Neural cell (in vitro differentiated cells): Measurements from ENCODE around the gene MPO. TPM values are rescaled to one million over a fixed set of nuclear protein-coding genes. Genes with fewer than 3 reads are reported as not detected.

Experiments used
- H2AFZ ChIP-seq: fragments of 200-600, 300-800 bp; sonication (generic), shearing (Covaris generic); 2 replicates; pipeline ENCODE4 v1.6.0; 2014; ENCODE audit warnings: low read depth, mild to moderate bottlenecking, antibody characterized with exemption, low read length, moderate library complexity
- H3F3A ChIP-seq: fragments of 200-600 bp; shearing (Covaris generic); 2 replicates; pipeline ENCODE4 v1.6.1; 2016; ENCODE audit warnings: mild to moderate bottlenecking, moderate library complexity, mixed read lengths, antibody characterized with exemption, low read length; ENCODE audit not compliant: insufficient read depth, poor library complexity, severe bottlenecking
- H3K27ac ChIP-seq: fragments of 200-600, 300-800 bp; sonication (generic), shearing (Covaris generic); 2 replicates; pipeline ENCODE4 v1.5.1; 2014; ENCODE audit warnings: mild to moderate bottlenecking, low read length, moderate library complexity
- H3K27me3 ChIP-seq: fragments of 300-800, 200-600 bp; sonication (generic), shearing (Covaris generic); 2 replicates; pipeline ENCODE4 v1.6.0; 2014; ENCODE audit warnings: mild to moderate bottlenecking, low read depth, low read length, moderate library complexity; ENCODE audit not compliant: insufficient read depth
- H3K36me3 ChIP-seq: fragments of 300-800, 200-600 bp; sonication (generic), shearing (Covaris generic); 2 replicates; pipeline ENCODE4 v1.5.1; 2014; ENCODE audit warnings: mild to moderate bottlenecking, antibody characterized with exemption, low read length, moderate library complexity; ENCODE audit not compliant: insufficient read depth
- H3K4me2 ChIP-seq: fragments of 300-800, 200-600 bp; sonication (generic), shearing (Covaris generic); 2 replicates; pipeline ENCODE4 v1.6.0; 2014; ENCODE audit warnings: mild to moderate bottlenecking, low read length
- H3K4me3 ChIP-seq: fragments of 300-800, 200-600 bp; sonication (generic), shearing (Covaris generic); 2 replicates; pipeline ENCODE4 v1.5.1; 2014; ENCODE audit warnings: mild to moderate bottlenecking, low read length, moderate library complexity
- H3K79me2 ChIP-seq: fragments of 200-600 bp; shearing (Covaris generic); replicated peaks from 2 replicates; pipeline ENCODE4 v1.6.0; 2014; ENCODE audit warnings: mild to moderate bottlenecking, low read length, moderate library complexity; ENCODE audit not compliant: insufficient read depth
- H3K9ac ChIP-seq: fragments of 300-800, 200-600 bp; sonication (generic), shearing (Covaris generic); 2 replicates; pipeline ENCODE4 v1.6.1; 2016; ENCODE audit warnings: mild to moderate bottlenecking, low read length, mixed read lengths
- H3K9me2 ChIP-seq: fragments of 200-600 bp; shearing (Covaris generic); 2 replicates; pipeline ENCODE4 v1.6.1; 2016; ENCODE audit warnings: mild to moderate bottlenecking, low read length, mixed read lengths; ENCODE audit not compliant: insufficient read depth
- H3K9me3 ChIP-seq: fragments of 200-600, 300-800 bp; sonication (generic), shearing (Covaris generic); 2 replicates; pipeline ENCODE4 v1.6.1; 2016; ENCODE audit warnings: mild to moderate bottlenecking, mixed run types, low read length, moderate library complexity, mixed read lengths
- H4K20me1 ChIP-seq: fragments of 200-600 bp; shearing (Covaris generic); 2 replicates; pipeline ENCODE4 v1.6.1; 2016; ENCODE audit warnings: mild to moderate bottlenecking, mixed run types; ENCODE audit not compliant: insufficient read depth
- CTCF ChIP-seq: fragments of 450-650 bp; IDR thresholded peaks from 2 replicates; pipeline ENCODE4 v1.5.1; 2014; ENCODE audit warnings: antibody characterized with exemption, mild to moderate bottlenecking, moderate library complexity; ENCODE audit not compliant: poor library complexity, severe bottlenecking
- EP300 ChIP-seq: fragments of 450-650 bp; conservative IDR thresholded peaks from 2 replicates; pipeline ENCODE4 v1.6.1; 2014; ENCODE audit warnings: antibody characterized with exemption, mild to moderate bottlenecking, moderate library complexity; ENCODE audit not compliant: poor library complexity, severe bottlenecking
- EZH2 ChIP-seq: fragments of 200-600, 300-800 bp; shearing (Covaris generic), sonication (generic); IDR thresholded peaks from 2 replicates; pipeline ENCODE4 v1.6.1; 2014; ENCODE audit warnings: antibody characterized with exemption, low read length, borderline replicate concordance, mild to moderate bottlenecking; ENCODE audit not compliant: insufficient read depth, poor library complexity, severe bottlenecking
- MXI1 ChIP-seq: fragments of 450-650 bp; conservative IDR thresholded peaks from 2 replicates; pipeline ENCODE4 v1.6.1; 2014; ENCODE audit warnings: antibody characterized with exemption, mild to moderate bottlenecking; ENCODE audit not compliant: poor library complexity, severe bottlenecking
- POLR2AphosphoS5 ChIP-seq: IDR thresholded peaks from 2 replicates; pipeline ENCODE4 v1.6.1; 2012
- RAD21 ChIP-seq: fragments of 450-650 bp; conservative IDR thresholded peaks from 2 replicates; pipeline ENCODE4 v1.6.1; 2014; ENCODE audit warnings: antibody characterized with exemption, mild to moderate bottlenecking, moderate library complexity
- REST ChIP-seq: IDR thresholded peaks from 2 replicates; pipeline ENCODE4 v1.6.1; 2012; ENCODE audit warnings: borderline replicate concordance
- SMC3 ChIP-seq: fragments of 450-650 bp; conservative IDR thresholded peaks from 2 replicates; pipeline ENCODE4 v1.6.1; 2014; ENCODE audit warnings: antibody characterized with exemption, mild to moderate bottlenecking, moderate library complexity; ENCODE audit not compliant: poor library complexity
- TAF1 ChIP-seq: IDR thresholded peaks from 2 replicates; pipeline ENCODE4 v1.6.1; 2012; ENCODE audit warnings: low read depth
- polyA plus RNA-seq: library from polyadenylated mRNA; depleted of rRNA; stranded (reverse); fragments of >200 nt; gene quantifications from 2 replicates; pipeline ENCODE4 v1.2.3, GENCODE V29; 2014

The MPO gene
- polyA plus RNA-seq, 1 donor from 2014 or later: not detected

GRCh38 chr17:58325289-58325726 lies 44.6 kb upstream of the MPO start:
- no peaks in the 10 kb centered on the region for H3K36me3 ChIP-seq
- peak overlapping the region; percentile 96 for H3K4me2 ChIP-seq
- H3K79me2 ChIP-seq: peaks cover 35% of the 10 kb centered on the region
- H3K9ac ChIP-seq: peak overlapping the region; percentile 64
- H3K4me3 ChIP-seq: peak overlapping the region; percentile 83
- TF ChIP-seq RAD21 (no peak), REST (no peak), EZH2 (no peak), POLR2AphosphoS5 (no peak), SMC3 (no peak), TAF1 (no peak), CTCF (no peak)
- peak overlapping the region; percentile 0 for H3K27ac ChIP-seq
- no peaks in the 10 kb centered on the region for H3K9me3 ChIP-seq
- H3F3A ChIP-seq: no peaks in the 10 kb centered on the region
- H3K9me2 ChIP-seq: no peaks in the 10 kb centered on the region
- H2AFZ ChIP-seq: no peak overlapping the region
- no peaks in the 10 kb centered on the region for H3K27me3 ChIP-seq
- no peaks in the 10 kb centered on the region for H4K20me1 ChIP-seq

- Histone ChIP-seq H3K27me3 (no peaks in the 10 kb centered on the region), H3K9me2 (no peaks in the 10 kb centered on the region), H3K9ac (peak overlapping the region; percentile 64), H2AFZ (no peak overlapping the region), H3K27ac (peak overlapping the region; percentile 0), H3K4me2 (peak overlapping the region; percentile 96), H3K4me3 (peak overlapping the region; percentile 83), H3K79me2 (peaks cover 35% of the 10 kb centered on the region), H3K9me3 (no peaks in the 10 kb centered on the region), H4K20me1 (no peaks in the 10 kb centered on the region), H3K36me3 (no peaks in the 10 kb centered on the region), H3F3A (no peaks in the 10 kb centered on the region)
- TF ChIP-seq SMC3 (no peak), MXI1 (peak; percentile 55), REST (no peak), EP300 (no peak)
Measured at GRCh38 chr17:58324409-58325288, 43.9 kb upstream of the MPO start.
